HEK293 (cell line): ENCODE results near the gene FLG2.
"Not testable (repeated sequence)": the region's sequence is repeated elsewhere in the genome, so short reads cannot be mapped to it uniquely, and the experiment has no call there.

Experiments used
- CTCF ChIA-PET: fragments of 350-600 bp; formaldehyde crosslinking; extraction: SDS; loops from one replicate; lab custom pipeline; 2021; ENCODE audit warnings: antibody characterized with exemption; lab: Yijun Ruan, JAX
- POLR2A ChIA-PET: fragments of 300-600 bp; formaldehyde crosslinking; extraction: SDS; loops from one replicate; lab custom pipeline; 2020; ENCODE audit warnings: antibody characterized with exemption, inconsistent platforms; lab: Yijun Ruan, JAX
- H3K27ac ChIP-seq: fragments of 200-500 bp; sonication (Bioruptor generic); 2 replicates; pipeline ENCODE4 v1.5.1; 2014; ENCODE audit warnings: low read depth, low read length, control low read depth, inconsistent platforms; ENCODE audit errors: extremely low read depth
- H3K36me3 ChIP-seq, 2 experiments: fragments of 200-500 bp in 1 of 2; sonication (Bioruptor generic) in 1 of 2; 1 replicate in 1 of 2; 2 replicates in 1 of 2; pipeline ENCODE4 v1.5.1; 2014 to 2017; ENCODE audit warnings: inconsistent platforms in 2 of 2, low read length in 2 of 2; ENCODE audit not compliant: control insufficient read depth in 2 of 2, insufficient read depth in 1 of 2
- H3K4me1 ChIP-seq: fragments of 200-500 bp; sonication (Bioruptor generic); 2 replicates; pipeline ENCODE4 v1.5.1; 2014; ENCODE audit warnings: mild to moderate bottlenecking, low read length, inconsistent platforms; ENCODE audit not compliant: control insufficient read depth, insufficient read depth
- H3K4me3 ChIP-seq: 2 replicates; pipeline ENCODE4 v1.5.1; 2011; ENCODE audit warnings: low read depth, mild to moderate bottlenecking, control low read depth, low read length, moderate library complexity
- H3K9me3 ChIP-seq: fragments of 200-500 bp; sonication (Bioruptor generic); 2 replicates; pipeline ENCODE4 v1.5.1; 2014; ENCODE audit warnings: low read depth, low read length, inconsistent platforms; ENCODE audit not compliant: control insufficient read depth, insufficient read depth
- EGR2 ChIP-seq: fragments of 450-650 bp; formaldehyde crosslinking; IDR thresholded peaks from 2 replicates; pipeline ENCODE4 v1.5.1; 2016; ENCODE audit warnings: low read depth, missing biosample characterization, missing genetic modification characterization
- MYNN ChIP-seq: fragments of 450-650 bp; formaldehyde crosslinking; IDR thresholded peaks from 2 replicates; pipeline ENCODE4 v1.5.1; 2016; ENCODE audit warnings: missing biosample characterization, missing genetic modification characterization, borderline replicate concordance
- PATZ1 ChIP-seq: fragments of 450-650 bp; formaldehyde crosslinking; IDR thresholded peaks from 2 replicates; pipeline ENCODE4 v1.5.1; 2016; ENCODE audit warnings: missing biosample characterization, missing genetic modification characterization
- PBX3 ChIP-seq: sonication (generic); formaldehyde crosslinking; IDR thresholded peaks from 2 replicates; pipeline ENCODE4 v1.8.1; 2022; ENCODE audit warnings: mild to moderate bottlenecking, moderate library complexity, missing genetic modification reagents
- SCRT2 ChIP-seq: fragments of 450-650 bp; formaldehyde crosslinking; IDR thresholded peaks from 2 replicates; pipeline ENCODE4 v1.5.1; 2016; ENCODE audit warnings: missing biosample characterization, missing genetic modification characterization
- SP2 ChIP-seq: fragments of 450-650 bp; formaldehyde crosslinking; IDR thresholded peaks from 2 replicates; pipeline ENCODE4 v1.5.1; 2016; ENCODE audit warnings: missing biosample characterization, missing genetic modification characterization
- TRIM28 ChIP-seq: IDR thresholded peaks from 2 replicates; pipeline ENCODE4 v1.6.1; 2011; ENCODE audit warnings: low read length, control low read depth, borderline replicate concordance
- ZFHX2 ChIP-seq: fragments of 450-650 bp; formaldehyde crosslinking; conservative IDR thresholded peaks from 2 replicates; pipeline ENCODE4 v1.5.1; 2016; ENCODE audit warnings: missing biosample characterization, missing genetic modification characterization
- ZNF184 ChIP-seq: fragments of 450-650 bp; IDR thresholded peaks from 2 replicates; pipeline ENCODE4 v1.5.1; 2018; ENCODE audit warnings: missing biosample characterization, mild to moderate bottlenecking, missing genetic modification characterization
- ZNF2 ChIP-seq: fragments of 450-650 bp; formaldehyde crosslinking; IDR thresholded peaks from 2 replicates; pipeline ENCODE4 v1.5.1; 2016; ENCODE audit warnings: missing biosample characterization, missing genetic modification characterization
- ZNF214 ChIP-seq: fragments of 450-650 bp; formaldehyde crosslinking; IDR thresholded peaks from 2 replicates; pipeline ENCODE4 v1.5.1; 2017; ENCODE audit warnings: missing biosample characterization, mild to moderate bottlenecking, missing genetic modification characterization, borderline replicate concordance
- ZNF23 ChIP-seq: fragments of 450-650 bp; formaldehyde crosslinking; IDR thresholded peaks from 2 replicates; pipeline ENCODE4 v1.5.1; 2016; ENCODE audit warnings: missing biosample characterization, missing genetic modification characterization, borderline replicate concordance
- ZNF341 ChIP-seq: fragments of 450-650 bp; formaldehyde crosslinking; IDR thresholded peaks from 2 replicates; pipeline ENCODE4; 2016; ENCODE audit warnings: low read depth, missing biosample characterization, missing genetic modification characterization
- ZNF37A ChIP-seq: fragments of 450-650 bp; IDR thresholded peaks from 2 replicates; pipeline ENCODE4 v1.5.1; 2018; ENCODE audit warnings: missing biosample characterization, missing genetic modification characterization
- ZNF391 ChIP-seq: fragments of 450-650 bp; formaldehyde crosslinking; IDR thresholded peaks from 2 replicates; pipeline ENCODE4 v1.5.1; 2016; ENCODE audit warnings: low read depth, missing biosample characterization, missing genetic modification characterization, borderline replicate concordance
- ZNF513 ChIP-seq: fragments of 450-650 bp; IDR thresholded peaks from 2 replicates; pipeline ENCODE4 v1.5.1; 2018; ENCODE audit warnings: missing biosample characterization, missing genetic modification characterization
- ZNF529 ChIP-seq: fragments of 450-650 bp; formaldehyde crosslinking; IDR thresholded peaks from 2 replicates; pipeline ENCODE4 v1.5.1; 2017; ENCODE audit warnings: missing genetic modification characterization, missing biosample characterization; ENCODE audit not compliant: insufficient replicate concordance
- ZNF610 ChIP-seq: fragments of 450-650 bp; formaldehyde crosslinking; IDR thresholded peaks from 2 replicates; pipeline ENCODE4 v1.5.1; 2016; ENCODE audit warnings: missing biosample characterization, missing genetic modification characterization, borderline replicate concordance
- ZNF626 ChIP-seq: fragments of 450-650 bp; sonication (Bioruptor Pico); formaldehyde crosslinking; IDR thresholded peaks from 2 replicates; pipeline ENCODE4 v1.5.1; 2018; ENCODE audit warnings: missing biosample characterization, missing genetic modification characterization, inconsistent platforms
- ZNF645 ChIP-seq: fragments of 450-650 bp; formaldehyde crosslinking; IDR thresholded peaks from 2 replicates; pipeline ENCODE4; 2016; ENCODE audit warnings: missing biosample characterization, missing genetic modification characterization
- ZNF791 ChIP-seq: fragments of 450-650 bp; formaldehyde crosslinking; IDR thresholded peaks from 2 replicates; pipeline ENCODE4 v1.5.1; 2016; ENCODE audit warnings: missing biosample characterization, missing genetic modification characterization
- ZNF830 ChIP-seq: fragments of 450-650 bp; IDR thresholded peaks from 2 replicates; pipeline ENCODE4 v1.5.0; 2018; ENCODE audit warnings: missing biosample characterization, missing genetic modification characterization, low read depth, mild to moderate bottlenecking, moderate library complexity
- ZSCAN5A ChIP-seq: fragments of 450-650 bp; formaldehyde crosslinking; IDR thresholded peaks from 2 replicates; pipeline ENCODE4 v1.5.1; 2016; ENCODE audit warnings: missing biosample characterization, missing genetic modification characterization

Gene FLG2

GRCh38 chr1:152313970-152314369 is 45.8 kb downstream of the FLG2 start:
- no peaks in the 10 kb centered on the region for H3K9me3 ChIP-seq

GRCh38 chr1:152313319-152313801 is 46.4 kb downstream of the FLG2 start:
- ChIA-PET POLR2A (no interaction called here), CTCF (interaction anchor here (0.5 to 1.1 kb wide), 2 partner anchors 14 to 34 kb away, joined by 3 to 4 read pairs; no protein-coding TSS in a partner anchor)
- TF ChIP-seq ZNF341 (tag by site-specific recombination) (no peak), ZNF513 (tag by site-specific recombination) (no peak), ZNF184 (tag by site-specific recombination) (no peak), SP2 (tag by site-specific recombination) (no peak)
- no peaks in the 10 kb centered on the region for H3K9me3 ChIP-seq
- H3K36me3 ChIP-seq, result no peaks in the 10 kb centered on the region
- H3K27ac ChIP-seq, result no peak overlapping the region
- H3K4me3 ChIP-seq, result no peak overlapping the region
- H3K4me1 ChIP-seq, result no peaks in the 10 kb centered on the region

More at GRCh38 chr1:152313970-152314369, 45.8 kb downstream of the FLG2 start:
- POLR2A ChIA-PET, result no interaction called here
- Histone ChIP-seq H3K4me1 (no peaks in the 10 kb centered on the region), H3K36me3 (no peaks in the 10 kb centered on the region), H3K4me3 (no peak overlapping the region), H3K27ac (no peak overlapping the region)
- TF ChIP-seq ZNF37A (no peak), ZNF791 (tag by site-specific recombination) (no peak), TRIM28 (no peak), ZNF391 (tag by site-specific recombination) (no peak), ZNF645 (no peak), SCRT2 (no peak), ZNF23 (tag by site-specific recombination) (no peak), EGR2 (tag by site-specific recombination) (no peak), ZNF2 (tag by site-specific recombination) (no peak), ZNF610 (tag by site-specific recombination) (no peak), ZSCAN5A (tag by site-specific recombination) (no peak), ZNF214 (tag by site-specific recombination) (no peak), PATZ1 (no peak), MYNN (tag by site-specific recombination) (no peak), ZFHX2 (tag by site-specific recombination) (no peak), ZNF830 (no peak), ZNF529 (tag by site-specific recombination) (no peak), PBX3 (CRISPR knock-in tag) (no peak), ZNF626 (tag by site-specific recombination) (no peak)
- CTCF ChIA-PET, result interaction anchor here (0.5 kb wide), 1 partner anchor 15 kb away, joined by 3 read pairs; no protein-coding TSS in a partner anchor

GRCh38 chr1:152312169-152312568 is 47.6 kb downstream of the FLG2 start:
- H3K4me1 ChIP-seq, POLR2A ChIA-PET, H3K36me3 ChIP-seq, CTCF ChIA-PET, H3K4me3 ChIP-seq, H3K9me3 ChIP-seq, H3K27ac ChIP-seq: not testable (repeated sequence)
